GM19324 (cell line): ENCODE measurements around the gene BEST1.

ENCODE experiments used
- ATAC-seq: cut with Tn5 transposase; IDR thresholded peaks from one replicate; pipeline ENCODE4 v1.9.1; 2021; ENCODE audit warnings: mild to moderate bottlenecking, moderate library complexity; ENCODE audit not compliant: unreplicated experiment, low FRiP score

Gene BEST1

GRCh38 chr11:61950035-61950547 is at the start of gene BEST1:
BEST1 (plus strand) TSS chr11:61950351; CDS start chr11:61951807, 1,456 bp downstream.
- no peak for ATAC-seq

GRCh38 chr11:61901397-61901796 is 48.8 kb upstream of the BEST1 start:
- no peak for ATAC-seq

- ATAC-seq: no peak
Observed at GRCh38 chr11:61902313-61902712, 47.8 kb upstream of the BEST1 start.

GRCh38 chr11:61903845-61904244 is 46.3 kb upstream of the BEST1 start:
- ATAC-seq: no peak

GRCh38 chr11:61904539-61905048 is 45.6 kb upstream of the BEST1 start:
- ATAC-seq: no peak

GRCh38 chr11:61905067-61905696 is 45.0 kb upstream of the BEST1 start:
- no peak for ATAC-seq

GRCh38 chr11:61905801-61906521 is 44.2 kb upstream of the BEST1 start:
- no peak for ATAC-seq

- no peak for ATAC-seq
Observed at GRCh38 chr11:61906522-61906909, 43.6 kb upstream of the BEST1 start.

- no peak for ATAC-seq
Observed at GRCh38 chr11:61907282-61907681, 42.9 kb upstream of the BEST1 start.

- no peak for ATAC-seq
Observed at GRCh38 chr11:61907871-61908729, 42.1 kb upstream of the BEST1 start.

- no peak for ATAC-seq
Observed at GRCh38 chr11:61908730-61909316, 41.3 kb upstream of the BEST1 start.

- ATAC-seq: no peak
Observed at GRCh38 chr11:61910187-61911127, 39.7 kb upstream of the BEST1 start.

- no peak for ATAC-seq
Observed at GRCh38 chr11:61911128-61911700, 38.9 kb upstream of the BEST1 start.

GRCh38 chr11:61911701-61912529 is 38.2 kb upstream of the BEST1 start:
- ATAC-seq: no peak

- no peak for ATAC-seq
Observed at GRCh38 chr11:61912530-61912898, 37.6 kb upstream of the BEST1 start.

GRCh38 chr11:61912991-61913698 is 37.0 kb upstream of the BEST1 start:
- ATAC-seq: no peak

GRCh38 chr11:61913699-61914395 is 36.3 kb upstream of the BEST1 start:
- no peak for ATAC-seq
